NCI-H524 (cell line): Measurements from ENCODE around the gene KLRC4.
"Not testable (repeated sequence)": the region's sequence is repeated elsewhere in the genome, so short reads cannot be mapped to it uniquely, and the experiment has no call there.

Experiments
- DNase-seq, 2 experiments: peaks; one replicate each; lab custom pipeline; 2025; lab: John Stamatoyannopoulos, UW

The KLRC4 gene

GRCh38 chr12:10409392-10409791 is at the start of gene KLRC4:
Gene KLRC4 (minus strand): TSS chr12:10409757. CDS start chr12:10409575, 182 bp downstream.
- no peak for DNase-seq

DNA sequence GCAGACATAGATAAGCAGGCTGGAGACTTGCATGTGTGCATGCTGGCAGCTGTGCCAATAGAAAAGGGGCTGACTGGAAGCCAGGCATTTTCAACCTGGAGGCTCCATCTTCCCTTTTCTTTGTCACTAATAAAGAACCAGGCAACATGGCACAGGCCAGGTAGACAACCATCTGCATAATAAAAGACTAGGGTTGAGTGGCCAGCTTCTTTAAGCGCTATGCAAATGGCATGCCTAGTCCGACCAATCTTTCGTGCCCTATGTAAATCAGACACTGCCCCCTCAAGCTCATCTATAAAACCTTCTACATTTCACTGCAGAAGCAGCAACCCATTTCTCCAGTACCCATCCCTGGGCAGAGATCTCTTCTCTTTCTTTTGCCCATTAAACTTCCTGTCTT is 48.2 kb upstream of the KLRC4 start:
- no peak for DNase-seq

DNA sequence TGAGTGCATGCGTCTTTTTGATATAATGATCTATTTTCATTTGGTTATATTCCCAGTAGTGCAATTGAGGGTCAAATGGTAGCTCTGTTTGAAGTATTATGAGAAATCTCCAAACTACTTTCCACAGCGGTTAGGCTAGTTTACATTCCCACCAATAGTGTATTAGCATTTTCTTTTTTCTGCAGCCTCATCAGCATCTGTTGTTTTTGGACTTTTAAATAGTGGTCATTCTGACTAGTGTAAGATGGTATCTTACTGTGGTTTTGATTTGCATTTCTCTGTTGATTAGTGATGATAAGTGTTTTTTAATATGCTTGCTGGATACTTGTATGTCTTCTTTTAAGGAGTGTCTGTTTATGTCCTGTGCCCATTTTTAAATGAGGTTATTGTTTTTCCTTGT is 47.3 kb upstream of the KLRC4 start:
- DNase-seq, result no peak

GRCh38 chr12:10455766-10456165 is 46.2 kb upstream of the KLRC4 start:
- no peak for DNase-seq

DNA sequence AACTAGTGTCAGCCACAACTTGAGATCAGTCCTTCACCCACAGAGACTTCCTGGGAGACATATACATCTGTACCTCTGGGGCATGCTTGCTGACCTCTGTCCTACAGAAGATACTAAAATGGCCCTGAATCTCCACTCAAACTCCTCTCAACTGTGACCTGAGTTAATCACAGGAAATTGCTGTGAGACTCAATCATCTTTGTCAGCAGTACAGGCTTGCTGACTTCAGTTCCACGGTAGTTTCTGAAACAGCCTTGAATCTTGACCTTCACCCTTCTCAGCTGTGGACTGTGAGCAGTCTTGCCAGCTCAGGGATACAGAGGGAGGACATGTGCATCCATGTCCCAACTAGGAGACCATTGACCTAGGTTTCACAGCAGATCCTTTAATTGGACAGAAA is 45.0 kb upstream of the KLRC4 start:
- DNase-seq, result no peak

DNA sequence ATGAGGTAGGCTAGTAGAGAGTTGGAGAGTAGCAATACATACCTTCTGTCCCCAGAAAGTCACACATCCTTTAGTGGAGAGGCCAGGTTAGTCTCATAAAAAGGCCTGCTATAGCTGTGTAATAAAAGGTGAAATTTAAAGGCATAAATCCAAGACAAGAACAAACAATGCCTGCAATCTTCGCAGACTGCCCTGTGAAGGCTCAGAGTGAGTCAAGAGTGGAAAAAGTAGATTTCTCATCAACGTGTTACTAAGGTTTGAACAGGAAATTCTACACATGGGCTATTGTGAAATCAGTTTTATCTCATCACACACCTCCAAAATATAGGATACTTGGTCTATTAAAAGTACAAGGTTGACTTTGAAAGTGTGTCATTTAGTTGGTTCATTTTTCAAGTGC is 43.6 kb upstream of the KLRC4 start, which contains the start of gene KLRC1:
KLRC1 (minus strand) TSS at position 222 of the 400 bp plus-strand sequence. CDS start 2,221 bp downstream, outside the sequence.
- no peak for DNase-seq

GRCh38 chr12:10448236-10448635 is 38.7 kb upstream of the KLRC4 start:
- DNase-seq, result no peak

DNA sequence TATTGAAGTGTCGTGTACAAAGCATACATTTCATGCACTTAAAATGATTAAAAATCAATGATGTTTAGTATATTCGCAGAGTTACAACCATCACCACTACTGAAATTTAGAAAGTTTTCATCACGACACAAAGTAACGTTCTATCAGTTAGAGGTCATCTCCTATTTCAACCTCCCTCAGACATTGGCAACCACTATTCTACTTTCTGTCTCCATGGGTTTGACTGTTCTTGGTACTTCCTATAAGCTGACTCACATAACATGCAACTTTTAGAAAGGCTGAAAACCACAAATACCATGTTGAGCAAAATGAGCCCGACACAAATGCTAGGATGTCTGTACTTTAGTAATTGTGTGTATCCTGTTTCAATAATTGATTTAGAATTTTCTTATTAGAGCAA is 36.5 kb upstream of the KLRC4 start:
- not testable (repeated sequence) for DNase-seq

- DNase-seq, result not testable (repeated sequence)
Measured at GRCh38 chr12:10441144-10441543, 31.6 kb upstream of the KLRC4 start.

DNA sequence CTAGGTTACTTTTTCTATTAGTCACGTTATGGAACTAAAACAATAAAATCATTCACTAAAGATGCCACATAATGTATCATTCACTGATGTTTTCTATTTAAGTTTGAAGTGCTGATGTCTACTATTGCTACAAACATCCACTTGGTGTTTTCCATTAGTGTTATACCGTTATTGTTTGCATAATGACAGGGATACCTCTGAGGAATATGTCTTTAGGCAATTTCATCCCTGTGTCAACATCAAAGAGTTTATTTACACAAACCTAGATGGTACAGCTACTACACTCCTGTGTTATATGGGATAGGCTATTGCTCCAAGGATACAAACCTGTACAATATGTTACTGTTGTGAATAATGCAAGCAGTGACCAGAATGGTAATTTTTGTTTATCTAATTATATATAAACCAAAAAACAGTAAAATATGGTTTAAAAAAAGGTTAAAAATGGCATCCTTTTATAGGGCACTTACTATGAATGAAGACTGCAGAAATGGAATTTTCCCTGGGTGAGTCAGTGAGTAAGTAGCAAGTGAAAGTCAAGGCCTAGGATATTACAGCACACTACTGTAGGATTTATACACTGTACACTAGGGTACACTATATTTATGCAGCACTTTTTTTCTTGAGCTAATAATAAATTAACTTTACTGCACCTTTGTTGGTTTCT is 30.2 kb upstream of the KLRC4 start:
- not testable (repeated sequence) for DNase-seq

DNA sequence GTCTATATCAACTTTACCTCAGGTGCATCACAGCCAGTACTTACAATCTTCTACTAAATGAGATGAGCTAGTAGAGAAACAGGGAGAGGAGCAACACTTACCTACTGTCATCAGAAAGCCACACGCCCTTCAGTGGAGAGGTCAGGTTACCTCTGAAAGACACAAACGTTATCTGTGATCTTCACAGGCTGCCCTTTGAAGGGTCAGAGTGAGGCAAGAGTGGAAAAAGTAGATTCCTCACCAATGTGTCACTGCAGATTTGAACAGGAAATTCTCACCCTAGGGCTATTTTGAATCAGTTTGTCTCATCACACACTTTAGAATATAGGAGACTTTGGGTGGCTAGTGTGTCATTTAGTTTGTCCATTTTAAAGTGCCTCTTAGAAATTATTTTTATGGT is 28.0 kb upstream of the KLRC4 start:
- not testable (repeated sequence) for DNase-seq

DNA sequence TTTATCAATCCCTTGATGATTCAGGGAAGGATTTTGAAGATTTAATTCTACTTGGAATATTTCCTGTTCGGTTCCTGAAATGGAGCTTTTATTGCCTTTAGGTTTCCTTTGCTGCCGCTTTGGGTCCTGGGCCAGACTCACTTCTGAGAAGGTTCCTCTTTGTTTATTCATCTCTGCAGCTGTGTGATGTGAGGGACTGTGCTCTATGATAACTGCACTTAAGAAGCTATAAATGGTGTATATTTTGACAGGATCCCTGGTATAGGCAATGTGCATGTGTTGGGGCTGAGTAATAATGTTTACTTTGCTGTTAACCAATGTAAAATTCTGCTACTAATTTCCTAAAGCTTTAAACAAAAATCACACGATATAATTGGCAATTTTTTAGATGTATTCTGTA is 26.3 kb upstream of the KLRC4 start, which contains the start of gene KLRC2:
KLRC2 (minus strand) TSS at position 195 of the 400 bp plus-strand sequence; CDS start at position 171, 24 bp downstream.
- DNase-seq, result not testable (repeated sequence)

GRCh38 chr12:10430623-10431022 is 21.1 kb upstream of the KLRC4 start:
- not testable (repeated sequence) for DNase-seq

DNA sequence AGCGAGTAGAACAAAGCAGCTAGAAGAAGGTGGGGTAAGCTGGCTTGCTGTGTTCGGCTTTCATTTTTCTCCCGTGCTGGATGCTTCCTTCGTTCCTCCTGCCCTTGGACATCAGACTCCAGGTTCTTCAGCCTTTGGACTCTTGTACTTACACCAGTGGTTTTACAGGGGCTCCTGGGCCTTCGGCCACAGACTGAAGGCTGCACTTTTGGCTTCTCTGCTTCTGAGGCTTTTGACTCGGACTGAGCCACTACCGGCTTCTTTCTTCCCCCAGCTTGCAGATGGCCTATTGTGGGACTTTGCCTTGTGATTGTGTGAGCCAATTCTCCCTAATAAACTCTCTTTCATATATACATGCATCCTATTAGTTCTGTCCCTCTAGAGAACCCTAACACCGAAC is 16.4 kb upstream of the KLRC4 start:
- DNase-seq, result not testable (repeated sequence)

DNA sequence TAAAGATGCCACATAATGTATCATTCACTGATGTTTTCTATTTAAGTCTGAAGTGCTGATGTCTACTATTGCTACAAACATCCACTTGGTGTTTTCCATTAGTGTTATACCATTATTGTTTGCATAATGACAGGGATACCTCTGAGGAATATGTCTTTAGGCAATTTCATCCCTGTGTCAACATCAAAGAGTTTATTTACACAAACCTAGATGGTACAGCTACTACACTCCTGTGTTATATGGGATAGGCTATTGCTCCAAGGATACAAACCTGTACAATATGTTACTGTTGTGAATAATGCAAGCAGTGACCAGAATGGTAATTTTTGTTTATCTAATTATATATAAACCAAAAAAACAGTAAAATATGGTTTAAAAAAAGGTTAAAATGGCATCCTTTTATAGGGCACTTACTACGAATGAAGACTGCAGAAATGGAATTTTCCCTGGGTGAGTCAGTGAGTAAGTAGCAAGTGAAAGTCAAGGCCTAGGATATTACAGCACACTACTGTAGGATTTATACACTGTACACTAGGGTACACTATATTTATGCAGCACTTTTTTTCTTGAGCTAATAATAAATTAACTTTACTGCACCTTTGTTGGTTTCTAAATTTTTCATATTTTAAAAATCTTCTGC is 14.8 kb upstream of the KLRC4 start:
- DNase-seq, result not testable (repeated sequence)

DNA sequence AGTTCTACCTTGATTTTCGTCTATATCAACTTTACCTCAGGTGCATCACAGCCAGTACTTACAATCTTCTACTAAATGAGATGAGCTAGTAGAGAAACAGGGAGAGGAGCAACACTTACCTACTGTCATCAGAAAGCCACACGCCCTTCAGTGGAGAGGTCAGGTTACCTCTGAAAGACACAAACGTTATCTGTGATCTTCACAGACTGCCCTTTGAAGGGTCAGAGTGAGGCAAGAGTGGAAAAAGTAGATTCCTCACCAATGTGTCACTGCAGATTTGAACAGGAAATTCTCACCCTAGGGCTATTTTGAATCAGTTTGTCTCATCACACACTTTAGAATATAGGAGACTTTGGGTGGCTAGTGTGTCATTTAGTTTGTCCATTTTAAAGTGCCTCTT is 12.6 kb upstream of the KLRC4 start:
- DNase-seq, result not testable (repeated sequence)

- DNase-seq, result not testable (repeated sequence)
Measured at GRCh38 chr12:10420334-10420733, 10.8 kb upstream of the KLRC4 start, which contains the start of gene KLRC3. Gene KLRC3 (minus strand): TSS chr12:10420595. CDS start chr12:10420550, 45 bp downstream.

GRCh38 chr12:10408842-10409241 is 715 bp downstream of the KLRC4 start:
- no peak for DNase-seq

DNA sequence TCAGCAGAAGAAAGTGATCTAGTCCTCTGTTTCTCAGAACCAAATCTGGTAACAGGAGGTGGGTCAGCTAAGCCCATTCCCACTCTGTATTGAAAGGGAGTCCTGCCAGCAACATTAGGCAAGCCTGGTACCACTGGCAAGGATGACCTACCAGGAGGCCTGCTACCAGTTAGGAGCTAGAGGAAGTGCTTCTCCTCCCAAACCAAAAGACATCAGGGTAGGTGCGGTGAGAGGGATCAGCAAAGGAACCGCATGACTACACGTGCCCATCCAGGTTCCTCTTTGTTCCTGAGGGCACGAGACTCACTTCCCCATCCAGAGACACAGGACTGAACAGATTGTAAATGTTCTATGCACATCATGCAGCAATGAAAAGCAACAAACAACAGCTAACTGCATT is 2.8 kb downstream of the KLRC4 start:
- DNase-seq, result no peak

GRCh38 chr12:10405294-10405693 is 4.3 kb downstream of the KLRC4 start:
- DNase-seq, result no peak

GRCh38 chr12:10404798-10405197 is 4.8 kb downstream of the KLRC4 start:
- DNase-seq, result no peak

DNA sequence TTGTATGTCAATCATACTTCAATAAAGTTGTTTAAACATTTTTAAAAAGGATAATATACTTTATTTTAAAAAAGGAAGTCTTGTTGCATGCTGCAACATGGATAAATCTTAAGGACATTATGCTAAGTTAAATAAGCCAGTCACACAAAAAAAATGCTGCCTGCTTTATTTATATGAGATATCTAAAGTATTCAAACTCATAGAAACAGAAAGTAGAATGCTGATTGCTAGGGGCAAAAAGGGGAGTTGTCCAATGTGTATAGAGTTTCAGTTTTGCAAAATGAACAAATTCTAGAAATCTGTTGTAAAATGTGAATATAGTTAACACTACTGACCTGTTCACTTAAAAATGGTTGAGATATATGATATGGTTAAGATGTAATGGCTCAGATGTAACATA is 8.7 kb downstream of the KLRC4 start:
- no peak for DNase-seq

GRCh38 chr12:10398168-10398567 is 11.4 kb downstream of the KLRC4 start:
- DNase-seq, result no peak
